Measurements from ENCODE around the gene LRRC8D.

DNA sequence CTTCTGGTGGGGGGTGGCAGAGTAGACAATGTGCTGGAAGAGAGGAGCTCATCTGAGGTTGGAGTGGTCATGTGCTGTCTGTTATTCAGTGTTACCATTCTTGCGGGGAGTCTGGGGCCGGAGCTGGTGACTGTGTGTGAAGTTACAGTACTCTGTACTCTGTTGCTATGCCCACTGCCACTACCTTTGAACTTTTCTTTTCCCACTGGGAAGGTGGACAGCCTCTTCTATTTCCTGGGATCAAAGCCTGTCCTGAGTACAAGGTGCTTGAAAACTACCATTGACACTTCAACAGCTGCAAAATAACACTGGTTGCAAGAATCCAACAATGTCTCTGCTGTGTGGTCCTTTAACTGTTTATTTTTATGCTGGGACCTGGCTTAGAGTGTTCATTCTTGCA, 107.7 kb downstream of the LRRC8D start:
- TF ChIP-seq SP1 (IDR thresholded peaks at IDR 0.05) (no peak), ZNF384 (IDR thresholded peaks at IDR 0.05) (no peak), FOXM1 (IDR thresholded peaks at IDR 0.05; ENCODE audit: borderline replicate concordance) (no peak), L3MBTL2 (conservative IDR thresholded peaks at IDR 0.05) (no peak), CTBP1 (IDR thresholded peaks at IDR 0.05; ENCODE audit: borderline replicate concordance) (no peak), BHLHE40 (IDR thresholded peaks at IDR 0.05; ENCODE audit: borderline replicate concordance) (no peak), SUZ12 (IDR thresholded peaks at IDR 0.05) (no peak), PKNOX1 (IDR thresholded peaks at IDR 0.05) (no peak), HDGF (IDR thresholded peaks at IDR 0.05; ENCODE audit: borderline replicate concordance) (no peak)

Data from HEK293T (cell line).